T follicular helper cell (primary cell): ENCODE measurements around the gene FRMD3.
A peak's percentile ranks its signal among the peaks of the same experiment; 100 is the strongest.

ENCODE experiments used
- DNase-seq: peaks from one replicate; pipeline ENCODE4 v3.0.0-alpha.2; 2020; ENCODE audit warnings: low read depth
- total RNA-seq, 2 experiments: gene quantifications; one replicate each; lab custom pipeline; 2026; lab: John Stamatoyannopoulos, UW

Gene FRMD3
- total RNA-seq, result 1.2 to 1.9 reads per million in 2 experiments

DNA sequence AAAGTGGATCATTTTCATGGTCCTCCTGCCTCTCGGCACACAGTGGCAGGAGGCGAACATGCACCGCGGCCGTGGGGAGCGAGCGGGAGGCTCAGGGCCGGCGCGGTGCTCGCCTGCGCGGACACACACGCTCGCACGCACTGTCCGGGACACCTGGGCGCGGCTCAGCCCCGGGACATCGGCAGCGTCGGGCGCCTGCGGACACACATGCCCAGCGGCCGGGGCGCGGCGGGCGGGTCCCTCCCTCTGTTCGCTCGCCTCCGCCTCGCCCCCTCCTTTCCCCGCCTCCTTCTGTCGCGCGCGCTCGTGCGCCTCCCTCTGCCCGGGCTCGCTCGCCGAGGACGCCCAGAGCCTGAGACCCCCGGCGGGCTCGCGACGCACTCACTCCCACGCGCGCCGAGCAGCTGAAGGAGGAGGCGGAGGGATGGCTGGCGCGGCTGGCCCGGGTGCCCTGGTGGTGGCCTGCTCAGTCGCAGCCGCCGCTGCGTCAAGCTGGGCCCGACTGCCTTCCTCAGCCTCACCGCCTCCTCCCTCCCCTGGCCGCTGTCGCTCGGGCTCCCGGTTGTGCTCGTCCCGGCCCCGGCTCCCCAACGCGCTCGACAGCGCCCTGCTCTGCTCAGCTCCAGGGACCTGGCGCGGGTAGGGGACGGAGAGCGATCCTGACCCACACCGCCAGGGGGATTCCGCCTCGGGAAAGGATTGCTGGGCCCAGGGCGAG lies at the start of gene FRMD3:
Gene FRMD3, minus strand, starts transcription at position 230 of the 718 bp plus-strand sequence. Its CDS starts 170 bp downstream, at position 60.
- no peak for DNase-seq

DNA sequence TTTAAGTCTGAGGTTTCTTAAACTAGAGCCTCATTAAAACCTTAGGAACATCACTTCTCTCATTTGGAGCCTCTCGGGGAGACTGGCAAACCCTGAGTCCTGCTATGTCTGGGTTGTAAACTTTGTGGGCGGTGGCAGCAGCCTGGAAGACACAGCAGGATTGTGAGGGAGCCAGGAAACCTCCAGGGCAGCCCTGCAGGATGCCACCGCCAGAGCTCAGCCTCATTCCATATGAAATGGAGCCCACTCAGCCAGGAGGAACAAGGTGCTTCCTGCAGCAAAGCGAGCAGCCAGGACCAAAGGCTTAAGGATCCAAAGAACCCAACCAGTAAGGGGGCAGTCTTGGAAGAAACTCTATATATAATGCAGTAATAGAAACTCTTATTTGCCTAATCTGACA lies 46.8 kb upstream of the FRMD3 start:
- DNase-seq, result no peak

DNA sequence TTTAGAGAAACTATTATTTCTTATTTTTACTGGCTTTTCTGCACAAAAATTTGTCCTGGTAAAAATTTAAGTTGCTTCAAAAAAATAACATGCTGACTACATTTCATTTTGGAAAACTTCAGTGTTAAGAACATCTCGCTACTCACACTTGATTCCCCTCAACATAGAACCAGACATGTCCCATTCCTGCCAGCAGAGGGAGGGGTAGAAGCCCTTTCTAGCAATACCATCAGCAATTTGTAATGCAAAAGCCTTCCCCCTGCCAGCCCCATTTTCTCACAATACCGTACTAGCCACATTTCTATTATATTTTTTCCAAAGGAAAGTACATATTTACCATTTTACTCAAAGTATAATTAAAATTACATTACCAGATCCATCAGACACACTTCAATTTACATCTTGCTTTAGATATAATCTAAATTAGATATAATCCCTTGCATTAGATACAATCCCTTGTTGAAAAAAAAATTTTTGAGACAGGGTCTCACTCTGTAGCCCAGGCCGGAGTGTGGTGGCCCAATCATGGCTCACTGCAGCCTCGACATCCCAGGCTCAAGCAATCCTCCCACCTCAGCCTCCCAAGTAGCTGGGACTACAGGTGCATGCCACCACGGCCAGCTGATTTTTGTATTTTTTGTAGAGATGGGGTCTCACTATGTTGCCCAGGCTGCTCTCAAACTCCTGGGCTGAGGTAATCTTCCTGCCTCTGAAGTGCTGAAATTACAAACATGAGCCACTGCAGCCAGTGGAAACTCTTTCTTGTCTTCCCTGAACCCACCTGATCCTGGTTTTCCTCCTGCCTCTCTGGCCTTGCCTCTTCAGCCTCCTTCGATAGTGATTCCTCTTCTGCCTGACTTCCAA lies 45.2 kb upstream of the FRMD3 start:
- peak; percentile 9 for DNase-seq

DNA sequence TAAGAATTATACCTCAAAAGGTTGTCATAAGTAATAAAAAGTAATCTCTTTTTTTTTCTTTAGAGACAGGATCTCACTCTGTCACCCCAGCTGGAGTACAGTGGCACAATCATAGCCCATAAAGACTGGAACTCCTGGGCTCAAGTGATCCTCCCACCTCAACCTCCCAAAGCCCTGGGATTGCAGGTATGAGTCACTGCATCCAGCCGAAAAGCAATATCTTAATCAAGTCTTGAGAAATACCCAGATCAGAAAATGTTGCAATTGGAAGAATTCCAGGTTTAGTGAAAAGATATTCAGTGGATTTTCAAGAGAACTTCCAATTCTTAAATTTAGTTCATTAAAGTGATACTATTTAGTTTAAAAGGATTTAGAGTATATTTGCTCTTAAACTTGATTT lies 43.8 kb upstream of the FRMD3 start:
- no peak for DNase-seq

DNA sequence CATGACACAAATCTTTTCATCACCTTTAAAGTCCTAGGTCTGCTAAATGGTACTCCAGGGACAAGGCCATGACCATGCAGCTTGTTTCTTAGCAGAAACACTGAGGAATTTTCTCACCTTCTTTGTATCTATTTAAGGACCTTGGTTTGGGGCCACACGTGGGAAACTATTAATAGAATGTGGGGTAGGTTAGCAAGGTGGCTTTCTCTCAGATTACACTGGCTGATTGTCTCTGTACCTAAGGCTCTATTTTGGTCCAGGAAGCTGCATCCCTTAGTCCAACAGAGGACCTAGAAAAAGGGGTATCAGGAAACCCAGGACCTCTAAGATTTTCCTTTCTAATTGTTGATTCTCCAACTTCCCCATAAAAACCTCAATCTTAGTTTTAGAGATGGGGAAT lies 36.3 kb upstream of the FRMD3 start:
- no peak for DNase-seq

DNA sequence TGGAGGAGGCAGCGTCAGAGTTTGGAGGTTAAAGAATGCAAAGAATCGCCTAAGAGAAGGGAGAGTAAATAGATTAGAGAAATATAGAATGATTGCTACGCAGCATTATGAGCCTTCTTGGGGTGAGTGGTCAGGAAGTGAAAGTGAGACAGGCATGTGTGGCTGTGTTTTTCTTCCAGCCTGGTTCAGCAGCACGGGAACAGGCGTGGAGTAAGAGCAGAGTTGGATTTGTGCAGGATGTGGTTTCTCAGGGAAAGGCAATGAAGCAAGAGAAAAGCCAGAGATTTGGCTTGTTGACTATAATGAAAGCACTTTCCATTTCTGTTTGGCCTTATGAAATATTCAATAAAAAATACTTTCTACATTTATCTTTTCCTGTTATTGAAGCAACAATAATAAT lies 34.3 kb upstream of the FRMD3 start:
- DNase-seq, result no peak

DNA sequence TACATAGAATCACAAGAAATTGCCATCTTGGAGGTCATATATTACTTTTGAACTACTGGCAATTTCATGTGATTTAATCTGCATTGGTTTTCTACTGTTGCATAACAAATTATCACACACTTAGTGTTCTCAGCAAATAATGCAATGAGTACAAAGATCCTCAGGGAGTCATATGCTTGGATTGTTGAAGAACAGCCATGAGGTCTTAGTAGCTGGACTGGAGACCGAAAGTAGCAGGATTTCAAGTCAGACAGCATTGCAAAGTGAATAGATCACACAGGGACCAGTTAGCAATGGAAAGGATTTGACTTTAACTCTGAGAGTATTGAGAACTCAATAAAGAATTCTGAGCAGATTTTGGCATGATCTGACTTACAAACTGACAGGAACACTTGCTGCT lies 32.2 kb upstream of the FRMD3 start:
- no peak for DNase-seq

DNA sequence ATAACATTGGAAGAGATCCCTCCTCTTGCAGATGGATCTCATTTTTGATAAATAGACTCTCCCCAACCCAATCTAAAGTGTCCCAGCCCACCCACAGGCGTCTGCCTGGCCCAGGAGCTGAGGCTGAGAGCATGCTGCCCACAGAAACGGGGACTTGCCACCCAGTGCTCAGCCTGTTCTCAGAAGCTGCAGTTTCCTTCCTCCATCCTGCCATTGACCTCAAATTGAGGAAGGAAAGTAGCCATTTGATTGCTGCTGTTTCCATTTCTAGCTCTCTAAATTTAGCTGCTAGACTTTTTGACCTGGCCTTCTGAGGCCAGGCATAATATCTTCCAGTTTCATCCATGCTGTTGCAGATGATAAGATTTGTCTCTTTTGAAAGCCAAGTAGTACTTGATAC lies 31.1 kb upstream of the FRMD3 start:
- DNase-seq, result no peak

DNA sequence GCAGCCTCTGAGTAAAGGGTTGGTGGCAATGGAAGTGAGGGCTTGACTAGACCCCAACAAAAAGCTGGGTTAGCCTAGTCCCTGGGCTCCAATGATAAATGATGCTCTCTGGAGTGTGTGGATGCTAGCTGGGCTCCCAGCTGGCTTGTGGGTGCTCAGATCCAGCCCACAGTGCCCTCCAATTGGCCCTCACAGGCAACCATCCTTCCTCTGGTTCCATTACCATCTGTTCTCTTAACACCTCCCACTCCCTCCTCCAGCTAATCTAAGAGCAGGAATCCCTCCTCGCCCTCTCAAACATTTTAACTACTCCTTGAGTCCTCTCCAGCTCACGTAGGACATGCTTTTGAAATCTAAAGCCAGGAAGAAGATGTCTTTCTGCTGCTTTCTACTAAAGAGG lies 25.2 kb upstream of the FRMD3 start:
- no peak for DNase-seq

DNA sequence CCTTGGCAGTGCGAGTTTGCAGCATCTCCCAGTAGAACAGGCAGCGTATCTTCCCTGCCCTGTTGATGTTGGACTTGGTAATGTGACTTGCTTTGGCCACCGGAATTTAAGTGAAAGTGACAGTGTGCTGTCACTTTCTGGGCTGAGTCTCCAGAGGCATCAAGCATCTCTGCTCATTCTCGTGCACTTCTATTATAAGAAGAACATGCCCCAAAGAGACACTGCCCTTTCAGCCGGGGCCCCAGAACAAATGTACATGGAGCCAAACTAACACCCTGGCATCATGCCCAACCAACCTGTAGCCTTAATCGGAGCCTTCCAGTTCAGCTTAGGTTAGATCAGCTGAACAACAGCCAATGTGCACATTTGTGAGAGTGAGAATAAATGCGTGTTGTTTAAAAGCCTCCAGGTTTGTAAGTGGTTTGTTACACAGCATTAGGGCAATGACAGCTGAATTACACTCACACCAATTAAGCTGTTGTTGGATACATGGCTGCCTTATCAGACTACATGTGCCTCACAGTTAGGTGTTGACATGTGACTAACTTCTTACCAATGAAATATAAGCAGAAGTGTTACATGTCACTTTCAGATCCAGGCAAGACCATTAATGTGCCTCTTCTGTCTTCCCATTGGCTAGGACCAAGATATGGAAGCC lies 22.1 kb upstream of the FRMD3 start:
- no peak for DNase-seq

DNA sequence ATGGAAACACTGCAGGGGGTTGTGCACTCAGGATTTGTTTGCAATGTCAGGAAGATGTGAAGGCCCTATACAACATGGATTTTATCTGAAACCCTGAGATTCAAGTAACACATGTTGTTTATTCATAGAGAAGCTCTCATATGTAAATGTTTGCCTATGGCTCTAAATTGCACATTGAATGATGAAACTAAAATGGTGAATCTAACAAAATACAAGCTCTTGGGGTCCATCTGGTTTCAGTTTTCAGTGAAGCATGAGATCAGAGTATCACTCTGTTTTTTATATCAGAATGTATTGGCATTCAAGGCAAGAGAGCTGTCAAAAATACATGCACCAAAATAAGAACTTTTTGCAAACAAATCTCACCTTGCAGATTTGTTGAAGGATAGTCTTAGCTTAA lies 19.6 kb upstream of the FRMD3 start:
- DNase-seq, result no peak

DNA sequence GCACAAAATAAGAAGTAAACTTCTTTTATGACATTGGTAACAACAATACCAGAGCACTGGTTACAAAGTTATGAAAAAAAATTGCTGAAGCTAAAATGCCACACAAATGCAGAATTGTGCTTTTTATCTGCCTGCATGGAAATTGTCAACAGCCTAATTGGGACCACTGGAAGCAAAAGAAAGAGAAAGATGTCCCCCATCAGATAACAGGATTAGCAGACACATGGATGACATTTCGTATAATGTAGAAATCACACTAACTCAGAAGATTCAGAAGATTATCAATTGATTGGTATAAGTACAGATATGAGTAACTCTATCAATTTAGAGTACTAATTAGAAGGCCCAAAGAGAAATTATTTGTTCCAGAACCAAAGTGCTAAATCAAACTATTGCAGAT lies 19.1 kb upstream of the FRMD3 start:
- DNase-seq, result no peak

DNA sequence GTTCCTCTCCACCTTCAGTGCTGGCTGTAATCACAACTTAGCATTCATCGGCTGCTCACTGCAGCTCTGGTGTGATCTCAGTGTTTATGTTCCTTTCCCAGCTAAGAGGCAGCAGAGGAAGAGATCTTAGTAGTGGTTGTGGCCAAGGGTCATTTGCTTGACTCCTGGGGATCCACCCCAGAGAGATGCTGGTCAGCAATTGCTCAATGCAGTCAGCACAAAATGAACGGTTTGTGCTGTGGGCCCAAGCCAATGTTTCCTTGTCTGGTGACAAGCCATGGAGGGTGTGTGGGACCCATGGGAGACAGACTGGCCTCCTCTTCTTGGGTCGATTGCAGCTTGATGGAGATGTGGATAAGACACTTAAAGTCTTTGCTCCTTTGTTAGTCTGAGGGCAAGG lies 16.1 kb upstream of the FRMD3 start:
- no peak for DNase-seq

DNA sequence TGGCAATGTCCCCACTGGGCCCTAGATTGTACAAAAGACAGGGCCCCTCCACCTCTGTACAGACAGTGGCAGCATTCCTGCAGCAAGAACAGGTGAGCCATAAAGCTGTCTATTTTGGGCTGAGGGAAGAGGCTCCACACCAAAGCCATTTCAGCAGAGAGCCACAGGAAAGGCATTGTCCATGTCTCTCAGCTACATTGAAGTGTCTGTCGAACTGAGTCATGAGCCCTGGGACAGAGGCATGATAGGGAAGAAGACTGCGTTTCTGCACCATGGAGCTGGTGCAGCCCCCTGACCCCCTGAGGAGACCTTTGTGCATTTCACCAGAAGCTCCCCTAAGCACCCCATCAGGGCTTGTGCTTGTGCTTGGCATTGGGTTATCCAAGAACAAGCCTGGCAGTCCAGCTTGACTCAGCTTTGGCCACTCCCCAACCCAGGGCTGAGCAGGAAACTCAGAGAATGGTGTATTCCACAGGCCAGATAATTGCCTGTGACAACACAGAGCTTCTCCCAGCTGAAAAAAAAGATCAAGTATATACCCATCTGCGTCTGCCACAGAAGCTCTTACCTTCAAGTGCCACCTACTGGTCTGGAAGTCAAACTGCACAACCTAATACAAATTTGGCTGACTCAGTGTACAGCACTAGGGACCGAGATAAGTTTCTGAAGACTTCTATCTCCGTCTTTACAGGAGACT lies 5.9 kb upstream of the FRMD3 start:
- DNase-seq, result no peak

DNA sequence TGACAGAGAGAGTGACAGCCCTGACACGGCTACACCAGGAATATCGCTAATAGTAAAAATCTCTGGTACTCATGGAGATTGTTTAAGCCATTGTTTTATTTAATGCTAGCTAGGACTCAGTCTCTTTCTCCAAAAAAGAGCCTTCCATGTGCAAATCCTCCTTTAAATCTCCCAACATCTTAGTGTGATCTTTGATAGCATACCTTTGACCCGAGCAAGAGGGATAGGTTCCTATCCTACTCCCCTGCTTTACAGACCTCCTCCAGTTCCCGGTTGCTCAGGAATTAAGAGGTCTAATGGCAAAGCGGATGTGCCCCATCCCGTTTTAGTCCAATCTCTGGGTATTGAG lies 663 bp upstream of the FRMD3 start:
- no peak for DNase-seq

DNA sequence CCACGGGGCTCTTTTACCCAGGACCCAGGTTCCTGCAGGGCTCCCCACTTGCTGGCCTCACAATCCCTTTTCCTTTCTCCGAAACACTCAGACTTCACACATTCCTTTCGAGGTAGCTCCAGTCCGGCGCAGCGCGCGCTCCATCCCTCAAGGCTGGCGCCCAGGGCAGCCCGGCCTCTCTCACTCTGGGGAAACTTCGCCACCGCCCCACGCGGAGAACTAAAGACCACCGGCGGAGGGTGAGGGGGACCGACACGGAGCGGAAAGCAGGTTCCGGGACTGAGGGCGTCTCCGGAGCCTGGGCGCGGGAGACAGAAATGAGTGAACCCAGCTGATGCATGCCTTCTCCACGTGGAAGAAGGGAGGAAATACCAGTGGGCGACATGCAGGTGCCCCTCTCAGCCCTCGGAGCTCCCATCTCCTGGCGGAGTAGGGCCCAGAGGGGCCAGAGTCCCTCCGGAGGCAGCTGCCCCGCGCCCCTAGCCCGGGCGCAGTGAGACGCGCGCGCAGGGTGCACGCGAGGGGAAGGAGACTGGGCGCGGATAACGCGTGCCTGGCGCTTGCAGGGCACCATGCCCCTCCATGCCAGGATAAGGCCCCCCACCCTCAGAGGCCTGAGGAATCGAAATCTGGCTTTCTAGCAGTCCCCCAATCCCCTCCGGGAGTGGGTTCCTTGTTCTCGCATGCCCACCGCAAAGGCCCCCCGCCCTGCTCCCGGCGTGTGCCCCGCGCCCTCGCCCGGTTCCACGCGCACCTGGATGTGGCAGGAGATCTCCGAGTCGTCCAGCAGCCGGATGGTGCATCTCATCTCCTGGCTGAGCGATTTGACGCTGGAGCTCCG lies 650 bp downstream of the FRMD3 start:
- no peak for DNase-seq

DNA sequence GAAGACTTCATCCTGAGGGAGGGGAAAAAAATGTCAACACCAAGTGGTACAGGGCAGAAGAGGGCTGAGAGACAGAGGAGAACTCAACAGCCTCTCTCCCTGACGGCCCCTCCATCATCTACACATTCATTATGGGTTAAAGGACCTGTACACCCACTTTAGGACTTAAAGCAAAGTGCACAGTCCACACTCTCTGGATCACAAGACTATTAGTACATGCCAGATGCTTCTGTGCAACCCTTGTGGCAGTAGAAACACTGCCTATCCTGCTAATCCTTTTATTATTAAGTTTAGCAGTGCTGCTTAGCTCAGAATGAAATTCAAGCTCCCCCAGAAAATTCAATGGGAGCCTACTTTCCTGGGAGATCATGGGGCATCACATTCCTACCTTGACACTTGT lies 1.9 kb downstream of the FRMD3 start:
- no peak for DNase-seq

DNA sequence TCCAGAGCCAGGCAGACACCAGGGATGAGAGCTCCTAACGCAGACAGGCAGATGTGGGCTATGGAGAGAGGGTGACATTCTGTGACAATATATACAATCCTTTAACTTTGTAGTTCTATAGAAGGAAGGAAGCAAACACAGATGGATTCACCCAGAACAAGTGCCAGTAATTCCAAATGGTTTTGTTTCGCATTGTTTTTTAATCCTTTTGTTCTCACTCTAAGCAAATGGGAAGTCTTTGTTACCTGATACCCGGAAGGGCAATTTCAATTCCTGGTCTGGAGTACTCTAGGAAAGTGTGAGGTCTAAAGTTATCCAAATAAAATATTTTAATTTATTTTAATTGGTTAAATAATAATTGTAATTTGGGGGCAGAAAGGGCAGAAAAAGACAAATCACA lies 2.5 kb downstream of the FRMD3 start:
- DNase-seq, result no peak

DNA sequence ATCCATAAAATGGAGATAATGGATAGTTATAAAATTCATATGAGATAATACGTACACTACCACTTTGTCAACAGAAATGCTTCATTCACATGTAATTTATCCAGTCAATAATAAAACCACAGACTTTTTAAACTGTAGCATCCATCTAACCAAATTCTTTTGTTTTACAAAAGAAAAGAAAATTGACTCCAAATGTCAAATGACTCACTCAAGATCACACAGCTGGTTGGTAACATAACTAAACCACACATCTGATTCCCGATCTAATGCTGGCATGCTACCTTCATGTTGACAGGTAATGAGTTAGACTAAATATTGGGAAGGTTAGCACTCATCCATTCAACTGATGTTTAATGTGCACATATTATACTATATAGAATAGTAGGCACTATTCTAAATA lies 4.9 kb downstream of the FRMD3 start:
- no peak for DNase-seq

DNA sequence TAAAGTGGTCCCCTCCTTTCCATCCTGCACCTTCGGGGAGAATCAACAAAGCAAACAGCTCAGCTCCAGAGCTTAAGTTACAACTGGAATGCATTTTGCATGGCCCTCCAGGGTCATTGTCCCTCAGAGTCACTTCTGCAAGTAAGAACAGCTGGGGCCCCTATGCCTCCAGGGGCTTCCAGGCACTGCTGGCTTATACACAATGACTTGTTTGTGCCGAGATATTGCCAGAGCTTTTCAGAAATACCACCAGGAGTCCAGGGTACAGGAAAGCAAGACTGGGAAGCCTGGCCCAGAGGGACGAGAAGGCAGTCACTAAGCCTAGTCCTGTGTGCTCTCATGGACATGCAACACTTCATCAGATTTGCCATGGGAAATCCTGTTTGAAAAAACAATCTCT lies 11.3 kb downstream of the FRMD3 start:
- DNase-seq, result no peak

DNA sequence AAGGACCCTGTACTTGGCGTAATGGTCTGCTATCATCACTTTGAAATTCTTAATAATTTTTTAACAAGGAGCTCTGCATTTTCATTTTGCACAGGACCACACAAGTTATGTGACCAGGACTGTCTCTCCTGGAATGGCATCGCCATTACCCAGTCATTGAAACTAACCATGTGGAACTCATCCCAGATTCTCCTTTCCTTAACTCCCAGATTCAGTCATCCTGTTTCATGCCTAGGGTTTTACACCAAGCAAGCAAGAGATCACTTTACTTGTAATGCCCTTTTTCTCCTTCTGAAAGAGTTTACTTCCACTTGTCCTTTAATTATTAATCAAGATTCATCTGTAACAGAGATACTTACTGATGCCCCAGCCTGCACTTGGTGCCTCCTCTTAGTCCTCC lies 12.0 kb downstream of the FRMD3 start:
- DNase-seq, result no peak
